Measurements from ENCODE around the gene CTNNB1. TPM values are rescaled to one million over a fixed set of nuclear protein-coding genes. Genes with fewer than 3 reads are reported as not detected.

CTNNB1 gene
- total RNA-seq, 4 donors from 2014 or later: 433 to 546 (median 509) TPM

Small RNAs within 50 kb of the gene (small RNA-seq; reads per million reads assigned to genes)
- 0 reads per million in 2 donors for gene MRPS31P1

All from Peyer's patch (tissue), 4 donors.